Osteocyte (in vitro differentiated cells): Measurements from ENCODE around the gene TOE1. TPM values are rescaled to one million over a fixed set of nuclear protein-coding genes. Genes with fewer than 3 reads are reported as not detected.

Experiments used
- DNase-seq: peaks from one replicate; pipeline ENCODE4 v3.0.0; 2021; ENCODE audit warnings: mixed read lengths; ENCODE audit not compliant: unreplicated experiment; ENCODE audit errors: extremely low spot score
- H3K27ac Mint-ChIP-seq: one replicate; pipeline ENCODE4 v1.8.0; 2021; ENCODE audit warnings: mild to moderate bottlenecking, mixed read lengths; ENCODE audit not compliant: unreplicated experiment
- H3K27me3 Mint-ChIP-seq: one replicate; pipeline ENCODE4 v1.8.0; 2021; ENCODE audit warnings: mixed read lengths; ENCODE audit not compliant: unreplicated experiment
- H3K36me3 Mint-ChIP-seq: one replicate; pipeline ENCODE4 v1.8.0; 2021; ENCODE audit warnings: mixed read lengths; ENCODE audit not compliant: unreplicated experiment
- H3K4me1 Mint-ChIP-seq: one replicate; pipeline ENCODE4 v1.8.0; 2021; ENCODE audit warnings: mixed read lengths; ENCODE audit not compliant: unreplicated experiment
- H3K4me3 Mint-ChIP-seq: one replicate; pipeline ENCODE4 v1.8.0; 2021; ENCODE audit warnings: mild to moderate bottlenecking, moderate library complexity, mixed read lengths; ENCODE audit not compliant: unreplicated experiment
- H3K9me3 Mint-ChIP-seq: one replicate; pipeline ENCODE4 v1.8.0; 2021; ENCODE audit warnings: mixed read lengths; ENCODE audit not compliant: unreplicated experiment
- total RNA-seq: library from RNA; stranded (reverse); gene quantifications from 2 replicates; pipeline ENCODE4 v1.2.1, GENCODE V29; 2021
- TF ChIP-seq, protein P1 (sequence below): fragments of 200-600 bp; sonication (generic); IDR thresholded peaks from 2 replicates; pipeline ENCODE4 v1.5.0; 2021; ENCODE audit warnings: antibody characterized with exemption, mild to moderate bottlenecking, moderate library complexity

TOE1 gene
- total RNA-seq, 1 donor from 2014 or later, result 8.5 TPM

DNA sequence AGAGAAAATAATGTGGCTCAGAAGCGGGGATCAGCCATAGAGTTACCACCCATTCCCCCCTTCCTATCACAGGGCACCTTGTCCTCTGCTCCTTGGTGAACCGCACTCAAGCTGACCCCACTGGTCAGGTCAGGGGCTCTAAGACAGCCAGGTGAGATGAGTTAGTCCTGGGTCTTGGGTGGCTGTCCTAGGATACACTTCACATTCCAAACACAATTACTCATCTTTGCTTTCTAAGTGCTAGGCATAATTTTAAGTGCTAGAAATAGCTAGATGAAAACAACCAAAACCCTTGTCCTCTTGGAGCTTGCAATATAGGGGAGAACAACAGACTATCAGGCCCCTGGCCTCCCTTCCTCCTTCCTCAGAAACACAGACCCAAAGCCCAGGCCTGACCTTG lies 8.1 kb downstream of the TOE1 start:
- TF ChIP-seq, protein P1, sequence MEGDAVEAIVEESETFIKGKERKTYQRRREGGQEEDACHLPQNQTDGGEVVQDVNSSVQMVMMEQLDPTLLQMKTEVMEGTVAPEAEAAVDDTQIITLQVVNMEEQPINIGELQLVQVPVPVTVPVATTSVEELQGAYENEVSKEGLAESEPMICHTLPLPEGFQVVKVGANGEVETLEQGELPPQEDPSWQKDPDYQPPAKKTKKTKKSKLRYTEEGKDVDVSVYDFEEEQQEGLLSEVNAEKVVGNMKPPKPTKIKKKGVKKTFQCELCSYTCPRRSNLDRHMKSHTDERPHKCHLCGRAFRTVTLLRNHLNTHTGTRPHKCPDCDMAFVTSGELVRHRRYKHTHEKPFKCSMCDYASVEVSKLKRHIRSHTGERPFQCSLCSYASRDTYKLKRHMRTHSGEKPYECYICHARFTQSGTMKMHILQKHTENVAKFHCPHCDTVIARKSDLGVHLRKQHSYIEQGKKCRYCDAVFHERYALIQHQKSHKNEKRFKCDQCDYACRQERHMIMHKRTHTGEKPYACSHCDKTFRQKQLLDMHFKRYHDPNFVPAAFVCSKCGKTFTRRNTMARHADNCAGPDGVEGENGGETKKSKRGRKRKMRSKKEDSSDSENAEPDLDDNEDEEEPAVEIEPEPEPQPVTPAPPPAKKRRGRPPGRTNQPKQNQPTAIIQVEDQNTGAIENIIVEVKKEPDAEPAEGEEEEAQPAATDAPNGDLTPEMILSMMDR, result no peak
- Mint-ChIP-seq H3K4me3 (no peak overlapping the region), H3K27me3 (no peaks in the 10 kb centered on the region), H3K4me1 (peaks cover 4% of the 10 kb centered on the region), H3K9me3 (no peaks in the 10 kb centered on the region), H3K27ac (no peak overlapping the region), H3K36me3 (peaks cover 16% of the 10 kb centered on the region)
- DNase-seq, result no peak

DNA sequence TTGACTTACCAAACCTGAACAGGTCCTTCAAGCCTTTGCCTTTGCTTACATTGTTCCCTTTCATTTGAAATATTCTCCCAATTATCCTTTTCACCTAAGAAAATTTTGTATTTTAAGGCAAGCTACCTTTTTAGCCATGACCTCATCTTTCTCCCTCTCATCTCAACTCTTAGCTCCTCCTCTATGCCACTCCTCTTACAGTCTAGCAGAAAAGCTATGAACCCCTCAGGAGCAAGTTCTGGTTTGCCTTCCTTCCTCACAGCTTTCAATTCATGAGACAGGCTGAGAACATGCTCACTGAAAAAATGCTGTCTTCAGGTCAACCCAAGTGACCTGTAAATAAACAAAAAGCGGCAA lies 8.6 kb downstream of the TOE1 start:
- no peak for DNase-seq
- H3K4me3 Mint-ChIP-seq, result no peak overlapping the region
- H3K27me3 Mint-ChIP-seq, result no peaks in the 10 kb centered on the region
- H3K36me3 Mint-ChIP-seq, result peaks cover 15% of the 10 kb centered on the region
- TF ChIP-seq, protein P1, result no peak
- H3K27ac Mint-ChIP-seq, result no peak overlapping the region
- H3K4me1 Mint-ChIP-seq, result peaks cover 4% of the 10 kb centered on the region
- H3K9me3 Mint-ChIP-seq, result no peaks in the 10 kb centered on the region

DNA sequence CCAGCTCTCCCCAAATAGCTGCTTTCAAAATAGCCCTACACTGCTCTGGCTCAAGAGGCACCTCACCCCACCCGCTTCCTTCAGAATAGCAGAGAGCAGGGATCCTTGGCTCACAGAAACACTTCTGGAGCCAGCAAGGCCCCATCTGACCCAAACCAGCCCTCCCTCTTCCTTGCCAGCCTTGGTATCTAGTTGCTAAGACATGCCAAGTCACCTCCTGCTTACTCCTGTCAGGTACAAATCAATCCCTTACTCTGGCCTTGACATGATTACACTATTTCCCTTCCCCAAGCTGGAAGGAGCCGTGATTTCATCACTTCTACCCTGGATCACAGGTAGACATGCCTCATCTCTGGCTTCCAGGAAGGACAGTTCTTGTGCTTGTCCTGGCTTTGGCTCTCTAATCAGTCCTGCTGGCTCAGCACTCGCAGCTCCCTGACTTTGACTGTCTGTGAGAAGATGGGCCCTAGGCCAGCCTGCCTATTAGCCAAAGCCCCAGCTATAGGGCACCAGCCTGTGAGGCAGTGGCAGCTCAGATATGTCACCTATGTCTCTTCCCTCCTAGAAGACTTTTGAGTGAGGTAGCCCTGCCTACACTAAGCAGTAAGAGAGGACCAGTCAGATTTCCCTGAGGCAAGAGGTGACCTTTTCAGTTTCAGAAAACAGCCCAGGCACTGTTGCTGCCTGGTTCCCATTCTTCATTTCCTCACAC lies 9.2 kb downstream of the TOE1 start:
- no peak for DNase-seq
- peaks cover 4% of the 10 kb centered on the region for H3K4me1 Mint-ChIP-seq
- H3K4me3 Mint-ChIP-seq, result no peak overlapping the region
- H3K9me3 Mint-ChIP-seq, result no peaks in the 10 kb centered on the region
- TF ChIP-seq, protein P1, result no peak
- peaks cover 9% of the 10 kb centered on the region for H3K36me3 Mint-ChIP-seq
- H3K27ac Mint-ChIP-seq, result no peak overlapping the region
- H3K27me3 Mint-ChIP-seq, result no peaks in the 10 kb centered on the region

DNA sequence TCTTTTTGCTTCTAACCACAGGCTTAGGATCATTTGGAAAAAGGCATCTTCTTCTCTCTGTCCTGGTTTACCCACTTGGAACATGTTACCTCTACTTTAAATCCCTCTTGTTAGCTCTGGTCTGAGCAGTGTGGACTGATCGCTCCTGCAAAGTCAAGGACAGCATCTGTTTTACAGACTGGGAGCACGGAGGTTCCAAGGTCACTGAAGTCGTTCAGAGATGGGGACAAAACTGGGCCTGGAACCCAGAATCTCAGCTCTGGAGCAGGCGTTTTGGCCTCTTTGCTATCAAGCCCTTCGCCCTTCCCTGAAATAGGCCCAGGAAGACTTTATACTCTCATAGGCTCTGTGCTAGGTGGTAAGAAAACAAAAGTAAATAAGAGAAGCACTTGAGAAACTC lies 11.5 kb downstream of the TOE1 start:
- Mint-ChIP-seq H3K4me3 (no peak overlapping the region), H3K4me1 (peaks cover 4% of the 10 kb centered on the region), H3K27ac (no peak overlapping the region), H3K27me3 (no peaks in the 10 kb centered on the region), H3K9me3 (no peaks in the 10 kb centered on the region), H3K36me3 (no peaks in the 10 kb centered on the region)
- no peak for DNase-seq
- TF ChIP-seq, protein P1, result no peak

DNA sequence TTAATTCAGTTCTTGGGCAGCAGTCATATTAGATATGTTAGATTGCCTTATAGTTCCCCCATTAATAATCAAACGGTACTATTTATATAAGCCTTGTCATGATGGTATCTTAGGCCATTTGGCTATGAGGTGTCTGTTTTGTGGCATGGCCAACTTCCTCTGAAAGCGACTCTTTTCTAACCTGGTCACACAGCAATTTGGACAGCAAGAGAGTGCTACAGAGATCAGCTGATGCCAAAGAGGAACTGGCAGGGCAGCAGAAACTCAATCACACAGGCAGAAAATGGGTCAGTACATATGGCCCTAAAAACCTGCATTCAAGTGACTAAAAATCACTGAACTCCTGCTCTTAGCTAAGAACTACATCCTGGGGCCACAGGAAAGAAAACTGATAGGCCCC lies 13.7 kb downstream of the TOE1 start:
- DNase-seq, result no peak
- no peaks in the 10 kb centered on the region for H3K9me3 Mint-ChIP-seq
- no peaks in the 10 kb centered on the region for H3K36me3 Mint-ChIP-seq
- no peak overlapping the region for H3K4me3 Mint-ChIP-seq
- H3K27me3 Mint-ChIP-seq, result no peaks in the 10 kb centered on the region
- TF ChIP-seq, protein P1, result no peak
- H3K27ac Mint-ChIP-seq, result no peak overlapping the region
- H3K4me1 Mint-ChIP-seq, result no peaks in the 10 kb centered on the region
